NCI-H146 (cell line): ENCODE data around the gene PHLPP2.

ENCODE experiments used
- DNase-seq: peaks from one replicate; lab custom pipeline; 2025; lab: John Stamatoyannopoulos, UW

Gene PHLPP2

GRCh38 chr16:71669926-71670536 lies 54.5 kb downstream of the PHLPP2 start:
- DNase-seq = no peak

- DNase-seq = peak; percentile 1
Measured at GRCh38 chr16:71666928-71667707, 57.4 kb downstream of the PHLPP2 start.

DNA sequence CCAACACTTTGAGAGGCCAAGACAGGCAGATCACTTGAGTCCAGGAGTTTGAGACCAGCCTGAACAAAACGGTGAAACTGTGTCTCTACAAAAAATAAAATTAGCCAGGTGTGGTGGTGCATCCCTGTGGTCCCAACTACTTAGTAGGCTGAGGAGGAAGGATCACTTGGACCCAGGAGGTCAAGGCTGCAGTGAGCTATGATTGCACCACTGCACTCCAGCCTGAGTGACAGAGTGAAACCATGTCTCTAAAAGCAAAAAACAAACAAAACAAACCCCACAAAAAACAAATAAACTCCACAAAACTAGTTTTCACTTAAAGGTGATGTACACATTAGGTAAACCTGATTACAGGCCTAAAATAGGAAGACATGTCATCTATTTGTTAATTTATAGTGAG lies 58.2 kb downstream of the PHLPP2 start:
- DNase-seq = no peak

DNA sequence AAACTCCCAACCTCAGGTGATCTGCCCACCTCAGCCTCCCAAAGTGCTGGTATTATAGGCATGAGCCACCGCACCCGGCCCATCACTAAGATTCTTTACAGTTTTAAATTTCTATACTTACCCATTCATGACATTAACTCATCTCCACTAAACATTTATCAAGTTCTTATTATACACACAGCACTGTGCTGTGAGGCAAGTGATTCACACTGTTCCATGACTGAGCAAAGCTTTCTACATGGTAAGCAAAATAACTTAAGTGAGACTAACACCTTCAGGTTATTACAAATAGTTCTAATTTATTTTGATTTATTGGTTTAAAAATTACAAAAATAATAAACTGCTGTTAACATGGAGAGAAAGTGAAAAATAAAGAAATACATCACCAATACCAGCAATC lies 65.0 kb downstream of the PHLPP2 start:
- DNase-seq = no peak

DNA sequence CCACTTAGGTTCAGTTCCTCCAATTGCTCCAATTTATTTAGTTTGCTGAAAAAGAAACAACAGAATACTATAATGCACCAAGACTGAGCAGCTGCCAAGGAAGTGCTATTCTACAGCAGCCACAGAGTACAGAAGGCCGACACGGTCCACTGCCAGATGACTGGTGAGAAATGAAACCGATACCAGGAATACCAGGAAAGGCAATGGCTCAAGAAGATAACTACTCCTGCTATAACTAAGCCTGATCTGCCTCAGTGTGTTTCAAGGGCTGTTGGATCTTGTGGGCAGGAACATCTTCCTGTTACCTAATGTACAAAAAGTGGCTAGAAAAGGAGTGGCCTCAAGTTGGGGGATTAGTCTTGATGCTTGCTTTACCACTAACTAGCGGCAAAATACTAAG lies 65.7 kb downstream of the PHLPP2 start:
- DNase-seq = no peak

DNA sequence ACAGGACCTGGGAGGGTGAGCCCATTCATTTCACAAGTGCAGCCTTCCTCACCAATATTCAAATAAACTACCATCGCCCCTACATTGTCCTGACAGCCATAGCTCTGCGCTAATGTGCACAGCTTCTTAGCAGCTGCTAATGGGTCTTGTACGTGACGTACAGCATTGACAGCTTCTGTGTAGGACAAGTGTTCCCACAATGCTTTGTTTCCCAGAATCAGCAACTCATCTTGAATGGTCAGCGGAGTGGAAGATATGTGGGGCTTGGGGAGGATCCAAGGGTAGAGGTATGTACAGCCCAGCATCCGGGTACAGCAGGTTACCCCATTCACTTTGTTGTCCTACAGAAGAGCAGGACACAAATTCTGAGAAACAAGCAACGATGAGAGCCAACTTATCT lies 74.8 kb downstream of the PHLPP2 start:
- DNase-seq = no peak

GRCh38 chr16:71648921-71649320 lies 75.6 kb downstream of the PHLPP2 start:
- DNase-seq = no peak

DNA sequence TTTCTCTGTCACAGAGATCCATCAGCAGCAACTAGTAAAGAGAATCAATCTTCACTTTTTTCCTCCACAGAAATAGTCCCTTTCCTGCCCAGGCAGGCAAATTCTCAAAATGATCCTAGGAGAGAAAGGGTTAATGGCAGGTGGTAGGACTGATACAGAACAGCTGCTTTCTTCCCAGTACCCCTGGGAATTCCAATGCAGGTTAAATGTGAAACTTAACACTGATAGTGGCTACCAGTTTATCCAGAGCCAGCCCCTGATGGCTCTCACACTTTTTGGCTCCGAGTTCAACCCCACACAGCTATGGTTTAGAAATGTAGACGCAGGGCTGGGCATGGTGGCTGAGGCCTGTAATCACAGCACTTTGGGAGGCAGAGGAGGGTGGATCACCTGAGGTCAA lies 76.3 kb downstream of the PHLPP2 start:
- no peak for DNase-seq

GRCh38 chr16:71647391-71647790 lies 77.1 kb downstream of the PHLPP2 start:
- no peak for DNase-seq

DNA sequence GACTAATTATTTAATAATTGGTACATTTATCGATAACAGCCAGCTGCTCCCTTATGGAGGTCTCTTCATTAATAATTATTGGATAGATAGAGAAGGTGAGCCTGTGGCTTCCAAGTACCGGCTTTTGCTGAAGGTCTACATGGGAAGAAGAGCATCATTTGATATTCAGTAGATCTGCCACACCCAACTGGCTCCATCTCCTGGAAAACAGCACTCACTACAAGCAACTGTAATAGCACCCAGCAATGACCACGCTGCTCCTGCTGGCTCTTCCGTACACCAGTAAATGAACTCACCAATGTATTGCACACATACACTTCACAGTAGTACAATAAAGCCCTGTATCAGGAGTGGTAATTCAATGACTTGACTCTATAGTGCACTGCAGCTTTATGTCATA lies 79.1 kb downstream of the PHLPP2 start:
- DNase-seq = peak; percentile 33

DNA sequence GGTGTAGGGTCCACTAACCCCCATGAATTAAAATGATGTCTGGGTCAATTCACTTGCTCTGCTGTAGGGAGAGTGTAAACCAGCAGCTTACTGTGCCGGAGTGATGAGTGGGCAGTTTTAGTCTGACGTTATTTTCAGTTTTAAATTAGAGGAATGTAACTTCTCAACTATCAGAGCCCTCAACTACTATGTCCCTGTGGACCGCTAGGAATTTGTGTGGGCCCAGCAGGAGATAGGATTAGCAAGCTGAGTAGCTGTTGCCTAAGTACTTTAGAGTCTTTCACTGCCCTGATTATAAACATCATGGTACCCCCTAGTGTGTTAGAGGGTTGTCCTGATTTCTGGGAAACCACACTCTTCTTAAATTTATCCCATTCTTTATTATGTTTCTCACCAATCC lies 87.1 kb downstream of the PHLPP2 start:
- DNase-seq = no peak

DNA sequence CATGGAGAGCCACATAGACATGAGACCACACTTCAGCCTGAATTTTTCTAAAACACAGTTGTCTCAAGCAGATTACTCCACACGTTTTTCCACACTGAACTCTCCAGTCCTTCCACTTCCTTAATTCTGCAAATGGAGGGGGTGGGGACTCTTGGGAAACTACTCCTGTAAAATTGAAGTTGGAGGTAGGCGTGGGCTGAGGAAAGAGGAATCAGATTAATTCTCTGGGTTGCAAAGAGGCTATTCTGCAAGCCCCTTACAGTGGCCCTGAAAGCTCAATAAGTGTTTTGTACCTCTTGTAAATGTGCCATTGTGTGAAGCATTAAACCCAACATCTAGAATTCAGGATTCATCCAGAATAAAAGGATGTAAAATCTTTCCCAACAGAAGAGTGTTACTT lies 88.9 kb downstream of the PHLPP2 start:
- DNase-seq = no peak

DNA sequence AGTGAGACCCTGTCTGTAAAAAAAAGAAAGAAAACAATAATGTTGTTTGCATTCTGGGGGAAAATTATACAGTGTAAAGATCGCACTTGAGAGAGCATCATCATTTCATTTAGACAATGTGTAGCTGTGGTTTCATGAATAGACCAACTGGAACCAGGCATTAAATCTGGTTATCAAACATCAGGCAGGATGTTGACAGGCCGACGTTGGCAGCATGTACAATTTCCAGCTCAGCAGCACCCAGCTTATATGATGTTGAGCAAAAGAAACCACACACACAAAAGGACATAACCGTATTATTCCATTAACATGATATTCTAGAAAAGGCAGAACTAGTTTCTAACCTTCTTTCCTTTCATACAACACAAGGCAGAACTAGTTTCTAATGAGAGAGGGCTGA lies 92.7 kb downstream of the PHLPP2 start:
- DNase-seq = no peak

DNA sequence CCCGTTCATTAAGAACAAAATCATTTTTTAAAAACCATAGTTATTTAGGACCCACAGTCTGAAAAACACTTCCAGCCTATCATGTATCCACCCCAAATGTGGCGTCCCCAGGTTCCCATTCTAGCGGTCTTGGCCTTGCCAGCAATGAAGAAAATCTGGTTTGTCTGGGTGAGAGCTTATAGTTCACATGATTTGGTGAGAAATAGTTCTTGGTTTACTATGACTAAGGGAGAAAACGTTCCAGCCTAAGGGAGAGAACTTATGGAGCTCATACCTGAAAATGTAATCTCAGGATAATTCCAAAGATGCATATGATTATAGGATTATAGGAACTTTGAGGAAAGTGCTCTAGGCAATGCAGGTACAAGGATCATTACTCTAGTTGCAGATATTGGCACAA lies 93.7 kb downstream of the PHLPP2 start:
- DNase-seq = no peak

DNA sequence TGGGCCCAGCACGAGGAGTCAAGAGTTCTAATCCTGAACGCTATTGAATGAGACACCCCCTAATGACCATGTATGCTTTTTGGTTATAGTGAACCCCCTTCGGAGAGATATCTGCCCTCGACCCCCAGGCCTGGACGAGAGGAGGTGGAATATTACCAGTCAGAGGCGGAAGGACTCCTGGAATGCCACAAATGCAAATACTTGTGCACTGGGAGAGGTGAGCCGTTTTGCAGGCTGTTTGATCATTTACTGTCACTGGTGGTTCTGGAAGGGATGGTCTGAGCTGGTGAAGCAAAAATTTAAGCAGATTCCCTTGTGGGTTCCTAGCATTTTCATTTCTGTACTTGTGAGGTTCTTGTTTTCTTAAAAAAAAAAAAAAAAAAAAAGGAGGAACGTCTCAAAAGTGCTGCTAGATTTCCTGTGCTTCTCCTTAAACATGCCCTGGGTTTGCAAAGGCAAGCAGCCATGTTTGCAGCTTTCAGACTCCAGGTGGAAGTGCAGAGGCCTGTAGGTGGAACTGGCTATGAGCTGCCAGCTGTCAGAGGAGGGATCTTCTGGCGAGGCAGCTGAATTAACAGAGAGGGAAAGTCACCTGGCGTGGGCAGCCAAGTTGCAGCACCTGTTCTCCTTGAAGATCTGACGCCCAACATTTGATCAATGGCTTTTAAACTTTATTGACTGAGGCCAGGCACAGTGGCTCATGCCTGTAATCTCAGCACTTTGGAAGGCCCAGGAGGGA lies 95.1 kb downstream of the PHLPP2 start:
- DNase-seq = peak; percentile 58

DNA sequence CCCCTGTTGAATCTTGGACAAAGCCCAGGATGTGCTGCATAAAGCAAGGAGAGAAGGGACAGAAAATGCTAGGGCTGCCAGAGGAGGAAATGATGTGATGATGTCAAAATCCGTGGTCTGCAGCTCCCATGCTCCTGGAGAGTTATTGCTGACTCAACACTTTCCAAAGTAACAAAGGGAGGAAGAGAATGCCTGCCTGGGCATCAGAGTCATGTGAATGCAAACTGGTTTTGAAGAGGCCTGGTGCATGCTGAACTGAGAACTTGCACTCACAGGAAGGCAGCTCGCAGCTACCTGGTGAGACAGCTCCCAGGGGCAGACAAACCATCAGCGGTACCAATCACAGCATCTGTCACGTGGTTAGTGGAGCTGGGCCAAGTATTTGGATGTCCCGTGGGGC lies 95.7 kb downstream of the PHLPP2 start:
- DNase-seq = no peak

DNA sequence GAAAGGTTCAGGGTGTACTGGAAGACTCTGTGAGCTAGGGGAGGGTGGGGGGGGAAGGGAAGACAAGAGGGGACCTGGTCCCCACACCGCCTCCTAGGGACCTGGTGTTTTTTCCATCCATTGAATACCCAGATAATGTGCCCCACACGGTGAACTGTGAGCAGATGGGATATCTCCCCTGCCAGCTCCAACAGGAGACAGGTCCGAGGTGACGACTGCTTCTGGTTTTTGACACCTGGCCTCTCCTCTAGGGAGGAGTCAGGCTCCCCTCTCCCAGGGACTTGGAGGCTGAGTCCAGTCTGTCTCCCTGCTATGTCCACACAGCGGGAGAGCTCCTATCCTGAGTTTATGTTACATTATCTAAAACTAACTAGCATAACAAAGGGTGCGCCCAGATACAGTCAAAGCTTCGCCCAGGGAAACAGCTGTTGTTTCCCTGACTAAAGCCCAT lies 96.7 kb downstream of the PHLPP2 start:
- peak; percentile 72 for DNase-seq

DNA sequence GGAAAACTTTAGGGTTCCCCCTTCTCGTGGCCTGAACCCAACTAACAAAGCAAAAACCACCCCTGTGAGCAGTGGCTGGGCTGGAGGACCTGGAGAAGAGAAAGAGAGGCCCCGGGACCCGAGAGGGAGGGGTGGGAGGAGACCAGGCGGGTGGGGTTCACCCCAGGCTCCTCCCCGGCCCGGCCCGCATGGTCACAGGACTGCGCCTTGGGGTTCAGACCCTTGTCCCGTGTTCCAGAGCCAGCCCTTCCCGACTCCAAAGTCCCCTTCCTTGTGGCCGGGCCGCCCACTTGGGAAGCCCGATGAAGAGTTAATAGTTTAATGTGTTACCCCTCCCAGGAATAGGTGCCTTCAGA lies 97.7 kb downstream of the PHLPP2 start:
- no peak for DNase-seq

DNA sequence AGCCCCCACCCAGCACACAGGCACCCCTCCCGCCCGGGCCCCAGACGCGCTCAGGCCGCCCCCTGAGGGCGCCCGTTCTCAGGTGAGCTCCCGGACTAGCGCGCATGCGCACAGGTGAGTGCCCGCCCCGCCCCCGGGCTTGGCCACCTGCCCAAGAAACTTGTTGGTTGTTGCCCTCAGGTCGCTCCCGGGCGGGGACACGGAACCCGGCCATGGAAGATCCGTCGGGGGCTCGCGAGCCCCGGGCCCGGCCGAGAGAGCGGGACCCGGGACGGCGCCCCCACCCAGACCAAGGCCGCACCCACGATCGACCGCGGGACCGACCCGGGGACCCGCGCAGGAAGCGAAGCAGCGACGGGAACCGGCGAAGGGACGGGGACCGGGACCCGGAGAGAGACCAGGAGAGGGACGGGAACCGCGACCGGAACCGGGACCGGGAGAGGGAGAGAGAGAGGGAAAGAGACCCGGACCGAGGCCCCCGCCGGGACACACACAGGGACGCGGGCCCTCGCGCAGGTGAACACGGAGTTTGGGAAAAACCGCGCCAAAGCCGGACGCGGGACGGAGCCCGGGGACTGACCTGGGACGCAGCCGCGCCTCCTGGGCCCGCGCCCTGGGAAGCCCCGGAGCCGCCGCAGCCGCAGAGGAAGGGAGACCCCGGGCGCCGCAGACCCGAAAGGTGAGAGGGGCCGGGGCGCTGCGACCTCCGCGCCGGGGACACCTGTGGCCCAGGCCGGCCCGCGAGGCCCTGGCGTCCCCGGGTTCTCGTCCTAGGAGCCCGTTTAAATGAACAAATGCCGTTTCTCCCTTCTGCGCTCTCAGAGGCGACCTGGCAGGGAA lies 98.3 kb downstream of the PHLPP2 start, which contains the start of gene MARVELD3:
MARVELD3 (plus strand) TSS at position 167 of the 840 bp plus-strand sequence; CDS start at position 213, 46 bp downstream.
- DNase-seq = peak; percentile 79

DNA sequence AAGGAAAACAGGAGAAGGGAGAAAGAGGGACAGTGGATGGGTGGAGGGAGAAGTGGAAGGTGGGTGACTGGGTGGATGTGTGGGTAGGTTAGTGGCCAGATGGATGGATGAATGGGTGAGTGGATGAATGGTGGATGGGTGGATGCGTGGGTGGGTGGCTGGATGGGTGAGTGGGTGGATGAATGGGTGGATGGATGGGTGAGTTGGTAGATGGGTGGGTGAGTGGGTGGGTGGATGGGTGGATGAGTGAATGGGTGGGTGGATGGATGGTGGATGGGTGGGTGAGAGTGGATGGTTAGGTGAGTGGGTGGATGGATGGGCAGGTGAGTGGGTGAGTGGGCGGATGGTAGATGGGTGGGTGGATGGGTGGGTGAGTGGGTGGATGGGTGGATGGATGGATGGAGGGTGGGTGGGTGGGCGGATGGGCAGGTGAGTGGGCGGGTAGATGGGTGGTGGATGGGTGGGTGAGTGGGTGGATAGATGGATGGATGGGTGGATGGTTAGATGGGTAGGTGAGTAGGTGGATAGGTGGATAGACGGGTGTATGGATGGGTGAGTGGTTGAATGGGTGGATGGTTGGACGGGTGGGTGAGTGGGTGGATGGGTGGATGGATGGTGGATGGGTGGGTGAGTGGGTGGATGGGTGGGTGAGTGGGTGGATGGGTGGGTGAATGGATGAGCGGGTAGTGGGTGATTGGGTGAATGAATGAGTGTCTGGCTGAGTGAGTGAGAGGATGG lies 99.2 kb downstream of the PHLPP2 start:
- DNase-seq = no peak

- DNase-seq = no peak
Measured at GRCh38 chr16:71623597-71623996, 100.9 kb downstream of the PHLPP2 start.
